UCSD-AML1 (cell line): Measurements from ENCODE around the gene DELE1.
A peak's percentile ranks its signal among the peaks of the same experiment; 100 is the strongest.
"Not testable (repeated sequence)": the region's sequence is repeated elsewhere in the genome, so short reads cannot be mapped to it uniquely, and the experiment has no call there.

Experiments
- DNase-seq: peaks from one replicate; lab custom pipeline; 2025; ENCODE audit not compliant: unreplicated experiment; lab: John Stamatoyannopoulos, UW

Gene DELE1

GRCh38 chr5:141883892-141884318 lies 39.8 kb upstream of the DELE1 start:
- no peak for DNase-seq

- no peak for DNase-seq
Observed at GRCh38 chr5:141889282-141889871, 34.3 kb upstream of the DELE1 start.

GRCh38 chr5:141890429-141890828 lies 33.2 kb upstream of the DELE1 start:
- not testable (repeated sequence) for DNase-seq

GRCh38 chr5:141897425-141897824 lies 26.2 kb upstream of the DELE1 start:
- no peak for DNase-seq

- DNase-seq = no peak
Observed at GRCh38 chr5:141898448-141899049, 25.1 kb upstream of the DELE1 start.

GRCh38 chr5:141902015-141902814 lies 21.5 kb upstream of the DELE1 start:
- no peak for DNase-seq

GRCh38 chr5:141903261-141903660 lies 20.4 kb upstream of the DELE1 start:
- no peak for DNase-seq

GRCh38 chr5:141904551-141904950 lies 19.1 kb upstream of the DELE1 start:
- DNase-seq = no peak

- no peak for DNase-seq
Observed at GRCh38 chr5:141906517-141906916, 17.2 kb upstream of the DELE1 start.

GRCh38 chr5:141906972-141907371 lies 16.7 kb upstream of the DELE1 start:
- no peak for DNase-seq

- no peak for DNase-seq
Observed at GRCh38 chr5:141908796-141909195, 14.9 kb upstream of the DELE1 start.

- DNase-seq = no peak
Observed at GRCh38 chr5:141909212-141909611, 14.5 kb upstream of the DELE1 start.

- DNase-seq = no peak
Observed at GRCh38 chr5:141910271-141910673, 13.4 kb upstream of the DELE1 start.

- DNase-seq = no peak
Observed at GRCh38 chr5:141913560-141914198, 10.0 kb upstream of the DELE1 start.

GRCh38 chr5:141914199-141914743 lies 9.4 kb upstream of the DELE1 start:
- DNase-seq = peak; percentile 18

GRCh38 chr5:141914797-141915196 lies 8.9 kb upstream of the DELE1 start:
- no peak for DNase-seq

- no peak for DNase-seq
Observed at GRCh38 chr5:141915881-141916336, 7.8 kb upstream of the DELE1 start.

- DNase-seq = no peak
Observed at GRCh38 chr5:141916522-141916921, 7.1 kb upstream of the DELE1 start.

- DNase-seq = no peak
Observed at GRCh38 chr5:141917760-141918159, 5.9 kb upstream of the DELE1 start.

GRCh38 chr5:141919218-141920119 lies 4.2 kb upstream of the DELE1 start:
- DNase-seq = no peak
